SK-N-SH (cell line): ENCODE results near the gene COBL.

Experiments
- EP300 ChIP-seq, 2 experiments: IDR thresholded peaks; 2 replicates each; pipeline versions ENCODE4 v1.4.0 to v1.6.1; 2012; ENCODE audit warnings: borderline replicate concordance in 1 of 2, low read depth in 1 of 2, low read length in 1 of 2
- JUND ChIP-seq: IDR thresholded peaks from 2 replicates; pipeline ENCODE4 v1.4.0; 2012
- POLR2AphosphoS5 ChIP-seq: IDR thresholded peaks from 2 replicates; pipeline ENCODE4 v1.6.1; 2012; ENCODE audit warnings: low read depth, low read length
- RCOR1 ChIP-seq: fragments of 150-350 bp; IDR thresholded peaks from 2 replicates; pipeline ENCODE4 v1.6.1; 2017; ENCODE audit warnings: antibody characterized with exemption, low read length
- TAF1 ChIP-seq: IDR thresholded peaks from 2 replicates; pipeline ENCODE4 v1.6.1; 2012; ENCODE audit warnings: low read depth, mild to moderate bottlenecking, low read length, moderate library complexity, borderline replicate concordance
- TEAD4 ChIP-seq: IDR thresholded peaks from 2 replicates; pipeline ENCODE4 v1.4.0; 2012; ENCODE audit warnings: mild to moderate bottlenecking, borderline replicate concordance; ENCODE audit not compliant: insufficient read depth
- TF ChIP-seq, protein P1 (sequence below): IDR thresholded peaks from 2 replicates; pipeline ENCODE4 v1.4.0; 2012; ENCODE audit warnings: low read depth, borderline replicate concordance

DNA sequence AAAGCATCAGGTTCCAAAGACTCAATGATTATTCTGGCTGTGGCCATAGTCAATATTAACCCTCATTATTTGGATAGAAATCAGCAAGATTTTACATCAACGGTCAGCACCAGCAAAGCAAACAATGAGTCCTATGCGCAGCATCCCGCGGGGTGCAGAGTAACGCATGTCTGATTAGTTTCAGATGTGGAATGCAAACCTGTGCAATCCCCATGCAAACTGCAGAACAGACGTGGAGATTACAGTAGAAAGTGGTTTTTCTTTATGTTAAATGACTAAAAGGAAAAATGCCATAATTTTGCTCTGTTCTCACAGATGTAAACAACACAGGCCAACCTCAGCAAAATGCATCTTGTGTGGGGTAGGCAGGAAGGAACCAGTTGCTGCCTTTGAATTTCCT lies 275.8 kb downstream of the COBL start:
- no peak for TF ChIP-seq EP300 (IDR thresholded peaks at IDR 0.05; ENCODE audit: borderline replicate concordance in 1 of 2, low read depth in 1 of 2, low read length in 1 of 2)
- no peak for TF ChIP-seq RCOR1
- TF ChIP-seq TEAD4: no peak
- no peak for TF ChIP-seq JUND
- no peak for TF ChIP-seq TAF1
- no peak for TF ChIP-seq POLR2AphosphoS5
- TF ChIP-seq, protein P1, sequence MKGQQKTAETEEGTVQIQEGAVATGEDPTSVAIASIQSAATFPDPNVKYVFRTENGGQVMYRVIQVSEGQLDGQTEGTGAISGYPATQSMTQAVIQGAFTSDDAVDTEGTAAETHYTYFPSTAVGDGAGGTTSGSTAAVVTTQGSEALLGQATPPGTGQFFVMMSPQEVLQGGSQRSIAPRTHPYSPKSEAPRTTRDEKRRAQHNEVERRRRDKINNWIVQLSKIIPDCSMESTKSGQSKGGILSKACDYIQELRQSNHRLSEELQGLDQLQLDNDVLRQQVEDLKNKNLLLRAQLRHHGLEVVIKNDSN: no peak
